Muscle layer of duodenum (tissue), 2 donors: ENCODE measurements around the gene OR8J1.

Source experiments
- H3K27ac ChIP-seq: one replicate; pipeline ENCODE4 v1.7.0; 2013; ENCODE audit warnings: mild to moderate bottlenecking, low read length
- H3K27me3 ChIP-seq: one replicate; pipeline ENCODE4 v1.7.0; 2013; ENCODE audit warnings: low read depth, mild to moderate bottlenecking, control low read depth, low read length
- H3K36me3 ChIP-seq, 2 donors: one replicate each; pipeline ENCODE4 v1.7.0; 2013; ENCODE audit warnings: low read length in 2 of 2, control low read depth in 1 of 2, mild to moderate bottlenecking in 1 of 2; ENCODE audit not compliant: insufficient read depth in 2 of 2, control insufficient read depth in 1 of 2
- H3K4me1 ChIP-seq, 2 donors: one replicate each; pipeline ENCODE4 v1.7.0; 2013; ENCODE audit warnings: low read length in 2 of 2, mild to moderate bottlenecking in 2 of 2, control low read depth in 1 of 2, moderate library complexity in 1 of 2; ENCODE audit not compliant: insufficient read depth in 2 of 2, control insufficient read depth in 1 of 2
- H3K4me3 ChIP-seq, 2 donors: one replicate each; pipeline ENCODE4 v1.7.0; 2013; ENCODE audit warnings: low read length in 2 of 2, low read depth in 1 of 2, mild to moderate bottlenecking in 1 of 2
- H3K9me3 ChIP-seq, 2 donors: one replicate each; pipeline ENCODE4 v1.7.0; 2013; ENCODE audit warnings: low read length in 2 of 2, control low read depth in 1 of 2, mild to moderate bottlenecking in 1 of 2; ENCODE audit not compliant: control insufficient read depth in 1 of 2
- donor health status: healthy.

OR8J1 gene

GRCh38 chr11:56353991-56354390 lies at the start of gene OR8J1:
TSS of gene OR8J1 (plus strand) at chr11:56354291. CDS start at chr11:56360247, 5,956 bp downstream.
- Histone ChIP-seq H3K4me3 (no peak within 1 kb of the TSS), H3K27me3 (no peaks in the 10 kb centered on the region), H3K27ac (no peak within 1 kb of the TSS), H3K4me1 (no peaks in the 10 kb centered on the region), H3K9me3 (no peaks in the 10 kb centered on the region), H3K36me3 (no peaks in the 10 kb centered on the region)

GRCh38 chr11:56307836-56308235 lies 46.3 kb upstream of the OR8J1 start:
- Histone ChIP-seq H3K36me3 (no peaks in the 10 kb centered on the region), H3K4me3 (no peak overlapping the region), H3K4me1 (no peaks in the 10 kb centered on the region), H3K27me3 (no peaks in the 10 kb centered on the region), H3K9me3 (peaks cover 3 to 13% of the 10 kb centered on the region in 2 donors), H3K27ac (no peak overlapping the region)

GRCh38 chr11:56314844-56315243 lies 39.2 kb upstream of the OR8J1 start, which contains the start of gene OR8K3:
TSS of gene OR8K3 (plus strand) at chr11:56315144. CDS start at chr11:56318307, 3,163 bp downstream.
- Histone ChIP-seq H3K27ac (no peak within 1 kb of the TSS), H3K4me3 (no peak within 1 kb of the TSS), H3K36me3 (no peaks in the 10 kb centered on the region), H3K4me1 (no peaks in the 10 kb centered on the region), H3K9me3 (peaks cover 0 to 3% of the 10 kb centered on the region in 2 donors), H3K27me3 (no peaks in the 10 kb centered on the region)

- no peaks in the 10 kb centered on the region for H3K27me3 ChIP-seq
- H3K4me3 ChIP-seq = no peak overlapping the region
- no peak overlapping the region for H3K27ac ChIP-seq
- peaks cover 0 to 5% of the 10 kb centered on the region in 2 donors for H3K9me3 ChIP-seq
- no peaks in the 10 kb centered on the region for H3K36me3 ChIP-seq
- no peaks in the 10 kb centered on the region for H3K4me1 ChIP-seq
These were observed 22.1 kb upstream of the OR8J1 start for GRCh38 chr11:56331861-56332491.

GRCh38 chr11:56333156-56333555 lies 20.9 kb upstream of the OR8J1 start:
- Histone ChIP-seq H3K4me1 (no peaks in the 10 kb centered on the region), H3K27me3 (no peaks in the 10 kb centered on the region), H3K27ac (no peak overlapping the region), H3K9me3 (peaks cover 0 to 5% of the 10 kb centered on the region in 2 donors), H3K36me3 (no peaks in the 10 kb centered on the region), H3K4me3 (no peak overlapping the region)

GRCh38 chr11:56340289-56340688 lies 13.8 kb upstream of the OR8J1 start:
- peaks cover 4 to 5% of the 10 kb centered on the region in 2 donors for H3K9me3 ChIP-seq
- H3K27ac ChIP-seq = no peak overlapping the region
- no peaks in the 10 kb centered on the region for H3K36me3 ChIP-seq
- no peaks in the 10 kb centered on the region for H3K27me3 ChIP-seq
- no peak overlapping the region for H3K4me3 ChIP-seq
- H3K4me1 ChIP-seq = no peaks in the 10 kb centered on the region

- no peaks in the 10 kb centered on the region for H3K4me1 ChIP-seq
- no peaks in the 10 kb centered on the region for H3K36me3 ChIP-seq
- H3K27ac ChIP-seq = no peak within 1 kb of the TSS
- H3K9me3 ChIP-seq = no peaks in the 10 kb centered on the region
- no peak within 1 kb of the TSS for H3K4me3 ChIP-seq
- no peaks in the 10 kb centered on the region for H3K27me3 ChIP-seq
These were observed 8.4 kb upstream of the OR8J1 start, which contains the start of gene OR8K1 for GRCh38 chr11:56345739-56346138. TSS of gene OR8K1 (plus strand) at chr11:56346039. CDS start at chr11:56346039, 0 bp downstream.

- Histone ChIP-seq H3K36me3 (no peaks in the 10 kb centered on the region), H3K27me3 (no peaks in the 10 kb centered on the region), H3K4me3 (no peak within 1 kb of the TSS), H3K4me1 (no peaks in the 10 kb centered on the region), H3K27ac (no peak within 1 kb of the TSS), H3K9me3 (no peaks in the 10 kb centered on the region)
These were observed 21.2 kb downstream of the OR8J1 start, which contains the start of gene OR8U1 for GRCh38 chr11:56375324-56375723. TSS of gene OR8U1 (plus strand) at chr11:56375624. CDS start at chr11:56375624, 0 bp downstream.

- H3K36me3 ChIP-seq = no peaks in the 10 kb centered on the region
- no peaks in the 10 kb centered on the region for H3K27me3 ChIP-seq
- H3K27ac ChIP-seq = no peak overlapping the region
- no peaks in the 10 kb centered on the region for H3K4me1 ChIP-seq
- H3K9me3 ChIP-seq = no peaks in the 10 kb centered on the region
- H3K4me3 ChIP-seq = no peak overlapping the region
These were observed 26.0 kb downstream of the OR8J1 start for GRCh38 chr11:56380120-56380519.

GRCh38 chr11:56394381-56394780 lies 40.3 kb downstream of the OR8J1 start:
- H3K27ac ChIP-seq = no peak overlapping the region
- no peaks in the 10 kb centered on the region for H3K36me3 ChIP-seq
- H3K4me3 ChIP-seq = no peak overlapping the region
- H3K27me3 ChIP-seq = no peaks in the 10 kb centered on the region
- H3K9me3 ChIP-seq = no peaks in the 10 kb centered on the region
- no peaks in the 10 kb centered on the region for H3K4me1 ChIP-seq

GRCh38 chr11:56396047-56396446 lies 42.0 kb downstream of the OR8J1 start:
- H3K36me3 ChIP-seq = no peaks in the 10 kb centered on the region
- H3K9me3 ChIP-seq = no peaks in the 10 kb centered on the region
- H3K27ac ChIP-seq = no peak overlapping the region
- no peaks in the 10 kb centered on the region for H3K4me1 ChIP-seq
- no peak overlapping the region for H3K4me3 ChIP-seq
- H3K27me3 ChIP-seq = no peaks in the 10 kb centered on the region
